ENCODE results near the gene LGSN.
"Not testable (repeated sequence)": the region's sequence is repeated elsewhere in the genome, so short reads cannot be mapped to it uniquely, and the experiment has no call there.

LGSN gene, protein sequence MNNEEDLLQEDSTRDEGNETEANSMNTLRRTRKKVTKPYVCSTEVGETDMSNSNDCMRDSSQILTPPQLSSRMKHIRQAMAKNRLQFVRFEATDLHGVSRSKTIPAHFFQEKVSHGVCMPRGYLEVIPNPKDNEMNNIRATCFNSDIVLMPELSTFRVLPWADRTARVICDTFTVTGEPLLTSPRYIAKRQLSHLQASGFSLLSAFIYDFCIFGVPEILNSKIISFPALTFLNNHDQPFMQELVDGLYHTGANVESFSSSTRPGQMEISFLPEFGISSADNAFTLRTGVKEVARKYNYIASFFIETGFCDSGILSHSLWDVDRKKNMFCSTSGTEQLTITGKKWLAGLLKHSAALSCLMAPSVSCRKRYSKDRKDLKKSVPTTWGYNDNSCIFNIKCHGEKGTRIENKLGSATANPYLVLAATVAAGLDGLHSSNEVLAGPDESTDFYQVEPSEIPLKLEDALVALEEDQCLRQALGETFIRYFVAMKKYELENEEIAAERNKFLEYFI

DNA sequence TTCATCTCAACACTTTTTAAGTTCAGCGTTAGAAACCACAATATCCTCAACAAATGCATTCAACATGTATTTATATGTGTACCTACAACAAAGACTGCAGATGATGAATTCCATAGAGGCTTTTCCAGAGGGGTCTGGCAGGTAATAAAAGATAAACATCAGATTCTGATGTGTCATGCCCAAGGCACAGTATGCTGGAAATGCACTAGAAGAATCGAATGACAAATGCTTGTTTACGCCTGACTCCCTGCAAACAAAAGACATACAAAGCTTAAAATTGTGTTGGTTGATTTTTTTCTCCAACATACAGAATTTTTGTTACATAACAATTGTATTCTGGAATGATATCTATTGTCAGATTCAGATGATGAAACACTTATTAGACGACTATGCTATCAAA lies at the start of gene LGSN:
Gene LGSN, minus strand, starts transcription at position 45 of the 400 bp plus-strand sequence. Its CDS starts 40 bp downstream, at position 5.
- no peak for DNase-seq

DNA sequence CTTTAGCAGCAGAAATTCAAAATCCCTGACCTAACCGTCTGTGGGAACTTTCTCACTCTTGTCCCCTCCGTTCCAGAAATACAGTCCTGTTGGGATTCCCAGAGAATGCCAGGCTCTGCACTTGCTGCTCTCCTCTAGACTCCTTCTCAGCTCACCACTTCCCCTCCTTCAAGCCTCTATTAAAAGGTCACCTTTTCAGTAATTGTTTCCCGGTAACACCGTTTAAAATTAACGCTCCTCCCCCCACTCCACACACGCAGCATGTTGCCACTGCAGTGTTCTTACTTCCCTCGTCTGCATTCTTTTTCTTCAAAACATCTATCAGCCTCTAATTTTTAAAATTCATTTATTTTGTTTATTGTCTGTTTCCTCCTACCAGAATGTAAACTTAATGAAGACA lies 48.6 kb upstream of the LGSN start:
- DNase-seq: no peak

DNA sequence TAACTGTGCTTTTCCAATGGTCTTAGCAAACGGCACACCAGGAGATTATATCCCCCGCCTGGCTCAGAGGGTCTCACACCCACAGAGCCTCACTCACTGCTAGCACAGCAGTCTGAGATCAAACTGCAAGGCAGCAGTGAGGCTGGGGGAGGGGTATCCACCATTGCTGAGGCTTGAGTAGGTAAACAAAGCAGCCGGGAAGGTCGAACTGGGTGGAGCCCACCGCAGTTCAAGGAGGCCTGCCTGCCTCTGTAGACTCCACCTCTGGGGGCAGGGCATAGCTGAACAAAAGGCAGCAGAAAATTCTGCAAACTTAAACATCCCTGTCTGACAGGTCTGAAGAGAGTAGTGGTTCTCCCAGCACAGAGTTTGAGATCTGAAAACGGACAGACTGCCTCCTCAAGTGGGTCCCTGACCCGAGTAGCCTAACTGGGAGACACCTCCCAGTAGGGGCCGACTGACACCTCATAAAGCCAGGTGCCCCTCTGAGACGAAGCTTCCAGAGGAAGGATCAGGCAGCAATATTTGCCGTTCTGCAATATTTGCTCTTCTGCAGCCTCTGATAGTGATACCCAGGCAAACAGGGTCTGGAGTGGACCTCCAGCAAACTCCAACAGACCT lies 42.8 kb upstream of the LGSN start:
- not testable (repeated sequence) for DNase-seq

DNA sequence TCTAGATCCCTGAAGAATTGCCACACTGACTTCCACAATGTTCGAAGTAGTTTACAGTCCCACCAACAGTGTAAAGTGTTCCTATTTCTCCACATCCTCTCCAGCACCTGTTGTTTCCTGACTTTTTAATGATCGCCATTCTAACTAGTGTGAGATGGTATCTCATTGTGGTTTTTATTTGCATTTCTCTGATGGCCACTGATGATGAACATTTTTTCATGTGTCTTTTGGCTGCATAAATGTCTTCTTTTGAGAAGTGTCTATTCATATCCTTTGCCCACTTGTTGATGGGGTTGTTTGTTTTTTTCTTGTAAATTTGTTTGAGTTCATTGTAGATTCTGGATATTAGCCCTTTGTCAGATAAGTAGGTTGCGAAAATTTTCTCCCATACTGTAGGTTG lies 37.6 kb upstream of the LGSN start:
- not testable (repeated sequence) for DNase-seq

DNA sequence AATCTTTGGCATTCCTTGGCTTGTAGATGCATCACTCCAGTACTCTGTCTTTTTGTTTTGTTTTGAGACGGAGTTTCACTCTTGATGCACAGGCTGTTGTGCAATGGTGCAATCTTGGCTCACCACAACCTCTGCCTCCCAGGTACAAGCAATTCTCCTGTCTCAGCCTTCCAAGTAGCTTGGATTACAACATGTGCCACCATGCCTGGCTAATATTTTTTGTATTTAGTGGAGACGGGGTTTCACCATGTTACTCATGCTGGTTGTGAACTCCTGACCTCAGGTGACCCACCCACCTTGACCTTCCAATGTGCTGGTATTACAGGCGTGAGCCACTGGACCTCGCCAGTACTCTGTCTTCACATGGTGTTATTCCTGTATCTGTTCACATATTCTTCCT lies 35.8 kb upstream of the LGSN start:
- DNase-seq: no peak

DNA sequence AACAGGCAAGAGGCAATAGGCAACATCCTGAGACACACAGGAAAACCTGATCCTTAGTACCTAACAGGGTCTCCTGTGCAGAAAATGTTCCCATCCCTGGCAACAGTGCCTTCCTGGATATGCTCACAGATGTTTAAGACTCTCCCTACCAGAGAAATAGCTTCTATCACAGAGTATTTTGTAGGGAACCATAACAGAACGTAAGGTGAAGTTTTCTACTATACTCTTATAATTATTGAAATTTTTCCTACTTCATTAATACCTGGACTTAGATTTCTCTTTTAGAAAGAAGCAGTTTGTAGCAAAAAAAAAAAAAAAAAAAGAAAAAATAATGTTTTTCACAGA lies 33.5 kb upstream of the LGSN start:
- DNase-seq: no peak

DNA sequence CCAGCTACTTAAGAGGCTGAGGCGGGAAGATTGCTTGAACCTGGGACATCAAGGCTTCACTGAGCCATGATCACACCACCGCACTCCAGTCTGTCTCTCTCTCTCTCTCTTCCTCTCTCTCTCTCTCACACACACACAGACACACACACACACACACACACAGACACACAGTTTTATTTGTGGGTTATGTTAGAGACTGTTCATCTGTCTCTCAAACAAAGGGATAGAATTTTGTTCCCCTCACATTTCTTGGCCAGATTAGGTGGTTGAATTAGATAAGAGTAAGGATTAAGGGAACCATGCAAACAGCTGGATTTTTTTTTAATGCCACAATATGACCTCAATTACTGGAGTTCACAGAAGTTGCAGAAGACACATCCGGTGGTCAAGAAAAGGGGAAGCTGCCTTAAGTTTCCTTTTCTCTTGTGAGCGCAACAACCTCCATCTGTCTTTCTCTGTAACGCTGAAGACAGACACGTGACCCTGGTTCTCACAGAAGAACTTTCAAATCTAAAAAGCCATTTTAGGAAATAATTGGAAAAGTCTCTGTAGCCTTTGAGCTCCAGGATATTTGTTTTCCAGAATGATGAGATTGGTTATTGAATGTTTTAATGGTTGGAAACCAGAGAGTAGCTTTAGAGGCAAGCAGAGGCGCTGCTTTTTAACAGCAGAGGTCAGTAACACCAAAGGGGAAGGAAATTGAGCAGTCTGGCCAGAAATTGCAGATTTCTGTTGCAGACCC lies 32.9 kb upstream of the LGSN start:
- no peak for DNase-seq

DNA sequence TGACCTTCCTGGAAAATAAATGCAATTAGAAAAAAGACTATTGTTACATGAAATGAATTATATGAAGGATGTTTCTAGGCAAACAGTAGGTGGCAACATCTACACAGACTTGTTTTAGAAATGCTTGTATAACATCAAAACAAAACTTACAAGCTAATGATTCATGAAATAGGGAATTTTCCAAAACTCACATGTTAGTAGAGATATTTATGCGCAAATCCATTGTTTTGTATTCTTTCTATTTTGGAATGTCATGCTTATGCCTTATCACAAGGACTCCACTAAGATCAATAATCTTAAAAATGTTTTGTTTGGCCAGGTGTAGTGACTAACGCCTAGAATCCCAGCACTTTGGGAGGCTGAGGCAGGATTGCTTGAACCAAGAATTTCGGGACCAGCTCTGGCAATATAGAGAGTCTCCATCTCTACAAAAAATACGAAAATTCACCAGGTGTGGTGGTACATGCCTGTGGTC lies 32.3 kb upstream of the LGSN start:
- no peak for DNase-seq

DNA sequence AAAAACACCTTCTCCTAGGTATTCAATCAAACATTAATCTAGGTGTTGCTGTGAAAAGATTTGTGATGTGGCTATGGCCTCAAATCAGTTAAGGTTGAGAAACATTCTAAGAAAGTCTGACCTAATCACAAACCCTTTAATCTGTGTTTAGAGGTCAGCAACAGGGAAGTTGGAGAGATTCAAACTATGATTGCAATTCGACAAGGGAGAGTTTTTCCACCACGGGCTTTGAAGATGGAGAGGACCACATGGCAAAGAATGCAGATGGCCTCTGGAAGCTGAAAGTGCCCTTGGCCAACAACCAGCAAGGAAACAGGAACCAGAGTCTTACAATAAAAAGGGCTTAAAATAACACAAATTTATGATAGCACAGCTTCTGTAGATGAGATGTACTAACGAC lies 29.6 kb upstream of the LGSN start:
- DNase-seq: no peak

DNA sequence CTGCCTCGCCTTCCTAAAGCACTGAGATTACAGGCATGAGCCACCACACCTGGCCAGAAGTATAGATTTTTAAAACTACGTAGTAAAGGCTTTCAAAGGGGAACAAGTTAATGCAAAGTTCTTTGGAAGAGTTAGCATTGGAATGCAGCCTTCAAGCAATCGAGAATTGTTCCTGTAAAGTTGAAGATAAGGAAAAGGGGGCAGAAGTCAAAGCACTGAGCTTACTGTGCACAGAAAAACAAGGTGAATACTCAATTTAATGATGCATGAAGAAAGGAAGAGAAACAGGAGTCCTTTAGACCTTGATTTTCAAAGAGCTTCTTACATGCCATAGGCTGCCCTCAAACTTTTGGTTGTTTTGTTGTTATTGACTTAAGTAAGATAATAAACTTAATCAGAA lies 29.1 kb upstream of the LGSN start:
- DNase-seq: no peak

DNA sequence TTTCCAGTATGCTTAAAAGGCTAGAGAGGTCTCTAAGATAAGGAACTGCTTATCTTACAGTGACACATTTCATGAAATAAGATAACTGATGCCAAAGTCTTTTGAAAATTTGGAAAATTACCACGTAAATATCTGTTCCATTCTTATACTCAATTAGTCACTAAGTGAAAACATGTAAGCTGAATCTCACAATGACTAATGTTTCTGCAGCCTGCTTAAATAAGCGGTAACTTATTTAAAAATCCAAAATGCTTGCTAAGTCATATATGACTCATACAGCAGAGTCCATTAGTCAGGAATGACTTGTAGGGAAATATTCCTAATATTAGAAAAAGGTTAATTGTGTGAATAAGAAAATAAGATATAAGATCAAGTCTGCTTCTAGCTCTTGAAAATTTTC lies 27.8 kb upstream of the LGSN start:
- no peak for DNase-seq

DNA sequence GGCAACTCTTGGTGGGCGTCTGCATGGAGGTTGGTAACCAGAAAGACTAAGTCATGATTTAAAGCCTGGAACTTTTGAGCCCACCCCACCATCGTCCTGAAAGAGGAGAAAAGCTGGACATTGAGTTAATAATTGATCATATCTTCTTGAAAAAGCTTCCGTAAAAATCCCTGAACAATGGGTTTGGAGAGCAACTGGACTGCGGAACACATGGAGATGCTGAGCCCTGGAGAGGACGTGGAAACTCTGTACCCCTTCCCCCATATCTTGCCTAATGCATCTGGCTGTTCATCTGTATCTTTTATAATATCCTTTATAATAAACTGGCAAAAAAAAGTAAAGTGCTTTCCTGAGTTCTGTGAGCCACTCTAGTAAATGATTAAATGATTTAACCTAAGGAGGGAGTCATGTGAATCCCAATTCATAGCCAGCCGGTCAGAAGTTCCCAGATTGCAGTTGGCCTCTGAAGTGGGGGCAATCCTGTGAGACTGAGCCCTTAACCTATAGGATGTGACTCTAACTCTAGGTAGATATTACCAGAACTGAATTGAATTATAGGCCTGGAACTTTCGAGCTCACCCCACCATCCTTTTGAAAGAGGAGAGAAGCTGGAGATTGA lies 26.5 kb upstream of the LGSN start:
- DNase-seq: no peak

DNA sequence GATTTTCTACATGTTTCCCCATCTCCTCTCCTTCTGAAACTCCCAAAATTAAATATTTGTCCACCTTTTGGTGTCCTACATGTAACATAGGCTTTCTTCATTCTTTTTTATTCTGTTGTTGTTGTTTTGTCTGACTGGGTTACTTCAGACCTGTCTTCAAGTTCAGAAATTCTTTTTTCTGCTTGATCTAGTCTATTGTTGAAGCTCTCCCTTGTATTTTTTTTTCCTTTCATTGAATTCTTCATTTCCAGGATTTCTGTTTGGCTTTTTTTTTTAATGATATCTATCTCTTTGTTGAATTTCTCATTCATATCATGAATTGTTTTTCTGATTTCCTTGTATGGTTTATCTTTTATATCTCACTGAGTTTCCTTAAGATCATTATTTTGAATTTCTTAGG lies 20.6 kb upstream of the LGSN start:
- DNase-seq: no peak

DNA sequence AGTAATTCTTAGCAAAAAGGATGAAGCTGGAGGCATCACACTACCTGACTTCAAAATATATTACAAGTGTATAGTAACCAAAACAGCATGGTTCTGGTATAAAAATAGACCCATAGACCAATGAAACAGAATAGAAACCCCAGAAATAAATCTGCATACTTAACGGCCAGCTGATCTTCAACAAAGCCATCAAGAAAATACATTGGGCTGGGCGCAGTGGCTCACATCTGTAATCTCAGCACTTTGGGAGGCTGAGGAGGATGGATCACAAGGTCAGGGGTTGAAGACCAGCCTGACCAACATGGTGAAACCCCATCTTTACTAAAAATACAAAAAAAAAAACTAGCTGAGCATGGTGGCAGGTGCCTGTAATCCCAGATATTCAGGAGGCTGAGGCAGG lies 14.9 kb upstream of the LGSN start:
- not testable (repeated sequence) for DNase-seq

DNA sequence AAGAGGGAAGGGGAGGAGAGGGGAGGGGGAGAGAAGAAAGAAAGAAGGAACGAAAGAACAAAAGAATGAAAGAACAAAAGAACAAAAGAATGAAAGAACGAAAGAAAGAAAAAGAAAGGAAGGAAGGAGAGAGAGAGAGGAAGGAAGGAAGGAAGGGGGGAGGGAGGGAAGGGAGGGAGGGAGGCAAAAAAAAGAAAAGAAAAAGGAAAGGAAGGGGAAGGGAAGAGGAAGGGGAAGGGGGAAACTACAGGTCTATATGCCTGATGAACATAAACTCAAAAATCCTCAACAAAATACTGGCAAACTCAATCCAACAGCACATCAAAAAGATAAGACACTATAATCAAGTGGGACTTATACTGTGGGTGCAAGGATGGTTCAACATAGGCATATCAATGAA lies 13.7 kb upstream of the LGSN start:
- no peak for DNase-seq

DNA sequence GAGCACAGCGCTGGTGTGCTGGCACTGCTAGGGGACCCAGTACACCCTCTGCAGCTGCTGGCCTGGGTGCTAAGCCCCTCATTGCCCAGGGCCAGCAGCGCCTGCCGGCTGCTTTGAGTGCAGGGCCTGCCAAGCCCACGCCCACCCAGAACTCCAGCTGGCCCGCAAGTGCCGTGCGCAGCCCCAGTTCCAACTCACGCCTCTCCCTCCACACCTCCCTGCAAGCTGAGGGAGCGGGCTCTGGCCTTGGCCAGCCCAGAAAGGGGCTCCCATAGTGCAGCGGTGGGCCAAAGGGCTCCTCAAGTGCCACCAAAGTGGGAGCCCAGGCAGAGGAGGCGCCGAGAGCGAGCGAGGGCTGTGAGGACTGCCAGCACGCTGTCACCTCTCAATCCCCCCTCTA lies 6.8 kb upstream of the LGSN start:
- not testable (repeated sequence) for DNase-seq

DNA sequence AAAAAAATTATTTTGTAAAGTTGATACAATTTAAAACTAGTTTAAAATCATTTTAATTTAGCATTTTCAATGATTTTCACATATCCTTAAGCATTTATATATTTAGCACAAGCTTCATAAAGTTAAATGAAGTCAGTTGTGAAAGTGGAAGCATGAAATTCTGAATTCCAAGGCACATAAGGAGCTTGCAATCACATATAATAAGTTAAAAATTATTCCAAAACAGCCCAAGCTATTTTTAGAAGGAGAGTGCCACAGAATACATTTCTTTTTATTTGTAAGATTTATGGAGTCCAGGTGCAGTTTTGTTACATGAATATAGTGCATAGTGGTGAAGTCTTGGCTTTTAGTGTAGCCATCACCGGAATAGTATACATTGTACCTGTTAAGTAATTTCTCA lies 3.2 kb upstream of the LGSN start:
- DNase-seq: no peak

DNA sequence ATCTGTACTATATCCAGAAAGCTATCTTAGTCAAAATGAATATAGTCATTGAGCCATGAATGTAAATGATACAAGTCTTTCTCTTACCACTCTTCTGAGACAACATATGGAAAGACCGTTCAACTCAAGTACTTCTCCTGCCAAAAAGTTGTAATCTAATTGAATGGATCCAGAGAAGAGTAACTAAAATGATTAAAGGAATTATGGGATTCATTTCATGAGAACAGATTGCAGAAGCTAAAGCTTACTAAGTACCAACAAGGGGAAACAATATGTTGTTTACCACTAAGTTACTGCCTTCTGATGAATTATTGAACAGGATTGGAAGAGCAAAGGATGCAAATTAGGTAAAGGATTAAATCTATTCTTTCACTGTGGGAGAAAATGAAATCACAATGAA lies 2.0 kb upstream of the LGSN start:
- no peak for DNase-seq

DNA sequence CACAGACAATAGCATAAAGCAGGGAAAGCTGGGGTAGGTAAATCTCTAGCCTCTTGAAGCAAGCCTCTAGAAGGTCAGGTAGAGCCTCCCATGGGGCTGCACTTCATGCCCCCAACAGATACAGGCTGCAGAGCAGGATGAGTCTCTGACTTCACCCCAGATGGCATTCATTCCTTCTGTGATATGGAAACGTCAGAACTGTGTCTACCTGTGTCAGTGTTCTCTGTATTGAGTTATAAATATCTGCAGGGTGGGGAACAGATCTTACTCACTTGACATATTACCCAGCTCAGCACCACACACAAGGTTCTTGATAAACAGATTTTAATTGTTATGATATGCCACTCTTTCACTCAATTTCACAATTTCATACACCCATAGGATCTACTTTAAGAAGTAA lies 2.1 kb downstream of the LGSN start:
- DNase-seq: no peak

DNA sequence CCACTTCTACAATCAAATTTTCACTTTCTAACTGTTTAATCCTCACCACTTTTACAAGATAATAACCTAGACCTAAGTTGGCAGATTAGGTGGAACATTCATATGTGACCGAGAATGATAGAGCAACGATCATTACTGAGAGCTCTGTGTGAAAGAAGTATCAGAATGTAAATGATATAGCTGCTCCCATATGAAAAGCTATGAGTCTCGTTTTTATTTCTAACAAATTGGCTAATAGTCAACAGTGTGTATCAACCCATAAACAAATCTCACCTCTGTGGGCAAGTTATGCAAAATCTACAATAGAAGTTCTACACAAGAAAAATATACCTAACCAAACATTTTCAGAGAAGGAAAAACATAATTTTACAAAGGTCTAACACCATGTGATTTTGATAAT lies 3.7 kb downstream of the LGSN start:
- DNase-seq: no peak

DNA sequence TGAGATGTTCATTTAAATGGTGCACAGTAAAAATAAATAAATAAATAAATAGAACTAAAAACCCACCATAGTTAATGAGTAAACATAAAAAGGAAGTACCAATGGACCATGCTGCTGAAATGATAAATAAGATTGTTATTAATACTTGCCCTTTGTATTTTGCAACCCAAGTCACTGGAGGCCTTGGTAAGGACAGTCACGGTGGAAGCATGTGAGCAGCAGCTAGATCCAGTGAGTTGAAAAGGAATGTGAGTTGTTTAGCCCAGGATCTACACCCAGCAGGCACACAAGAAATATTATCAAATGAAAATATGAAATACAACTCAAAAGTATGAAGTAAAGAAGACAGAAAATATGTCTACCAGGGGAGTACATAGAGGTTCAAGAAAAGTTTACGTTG lies 6.7 kb downstream of the LGSN start:
- no peak for DNase-seq

DNA sequence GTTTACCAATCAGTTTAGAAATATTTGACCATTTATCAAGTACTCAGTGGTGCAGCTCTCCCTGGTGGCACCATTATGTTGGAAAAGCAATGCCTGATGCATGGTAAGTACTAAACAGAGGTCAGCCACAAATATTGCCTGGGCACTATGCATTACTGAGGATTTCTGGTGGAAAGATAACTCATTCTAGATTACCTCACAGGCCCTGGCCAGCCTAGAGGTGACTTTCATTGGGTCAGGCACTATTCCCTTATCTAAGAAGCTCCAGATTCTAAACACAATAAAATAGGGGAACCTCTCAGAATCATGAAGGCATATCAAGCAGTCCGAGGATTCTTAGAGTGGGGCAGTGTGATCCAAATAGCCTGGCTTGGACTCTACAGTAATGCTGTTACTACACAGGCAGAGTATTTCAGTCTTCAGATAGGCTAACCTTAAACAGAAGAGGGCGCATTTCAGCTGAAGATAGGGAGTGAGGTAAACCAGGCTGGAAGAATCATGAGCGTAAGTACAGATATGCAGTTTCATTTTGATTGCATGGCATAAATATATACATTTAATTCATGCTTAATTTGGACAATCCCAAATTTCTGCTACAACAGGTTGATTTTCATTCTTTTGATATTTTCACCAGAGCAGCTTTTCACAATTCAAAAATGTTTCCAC lies 12.1 kb downstream of the LGSN start:
- DNase-seq: no peak

DNA sequence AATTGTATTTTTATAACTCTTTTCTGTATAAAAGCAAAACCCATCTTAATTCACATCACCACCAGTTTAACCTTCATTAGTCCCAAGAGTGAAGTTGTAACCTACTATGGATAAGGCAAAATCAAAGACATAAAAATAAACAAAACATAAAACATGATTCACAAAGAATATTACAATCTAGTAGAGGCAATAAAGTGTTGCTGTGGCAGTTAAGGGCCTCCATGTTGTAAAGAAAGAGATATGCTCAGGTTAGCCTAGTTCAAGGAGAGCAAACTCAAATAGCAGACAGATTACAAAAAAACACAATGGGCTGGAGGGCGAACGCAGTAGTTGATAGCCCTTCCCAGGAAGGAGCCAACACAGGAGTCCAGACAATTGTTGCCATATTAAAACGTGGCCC lies 13.4 kb downstream of the LGSN start:
- DNase-seq: no peak

Data from stimulated activated CD4-positive, alpha-beta T cell treated with anti-CD3 and anti-CD28 coated beads, Interleukin-2, amount 100 ng/mL, for 24 hours (primary cell).